Kidney (tissue), 14 donors: ENCODE measurements around the gene MACROD2. TPM values are rescaled to one million over a fixed set of nuclear protein-coding genes. Genes with fewer than 3 reads are reported as not detected.

ENCODE experiments used
- DNase-seq, 5 donors: peaks; one replicate each; pipeline ENCODE4 v3.0.0-alpha.2; 2013 to 2020
- FAIRE-seq: peaks from 2 replicates; lab custom pipeline; 2012; peaks lifted over from hg19 to GRCh38; lab: Jason Lieb, UNC
- H3K27ac ChIP-seq, 2 donors: one replicate each; pipeline ENCODE4 v1.7.0; 2013; ENCODE audit warnings: low read depth in 2 of 2, low read length in 2 of 2, inconsistent platforms in 1 of 2
- H3K27me3 ChIP-seq: one replicate; pipeline ENCODE4 v1.7.1; 2013; ENCODE audit warnings: low read length, inconsistent platforms; ENCODE audit not compliant: control insufficient read depth, insufficient read depth
- H3K36me3 ChIP-seq, 3 donors: one replicate each; pipeline versions ENCODE4 v1.7.0 to v1.7.1; 2013; ENCODE audit warnings: low read length in 3 of 3, control low read depth in 1 of 3, inconsistent platforms in 1 of 3; ENCODE audit not compliant: insufficient read depth in 3 of 3, control insufficient read depth in 2 of 3
- H3K4me1 ChIP-seq, 3 donors: one replicate each; pipeline versions ENCODE4 v1.7.0 to v1.7.1; 2013; ENCODE audit warnings: low read length in 3 of 3, inconsistent platforms in 1 of 3, low read depth in 1 of 3; ENCODE audit not compliant: control insufficient read depth in 2 of 3, insufficient read depth in 2 of 3
- H3K4me3 ChIP-seq, 3 donors: one replicate each; pipeline versions ENCODE4 v1.7.0 to v1.8.1; 2013; ENCODE audit warnings: low read length in 3 of 3, control low read depth in 1 of 3, inconsistent platforms in 1 of 3
- H3K9ac ChIP-seq, 3 donors: one replicate each; pipeline versions ENCODE4 v1.7.0 to v1.7.1; 2013; ENCODE audit warnings: low read length in 3 of 3, control low read depth in 1 of 3, inconsistent platforms in 1 of 3
- H3K9me3 ChIP-seq, 3 donors: one replicate each; pipeline versions ENCODE4 v1.7.0 to v1.7.1; 2013; ENCODE audit warnings: low read length in 3 of 3, control low read depth in 1 of 3, inconsistent platforms in 1 of 3; ENCODE audit not compliant: control insufficient read depth in 2 of 3, insufficient read depth in 1 of 3
- intact Hi-C: fragments of 100-400 bp; cut with DNase I; formaldehyde crosslinking; loops from one replicate; pipeline ENCODE4 v1.11.1; 2022
- polyA plus RNA-seq: library from polyadenylated mRNA; stranded (reverse); fragments of 350-450 nt; fragmentation: Illumina TruSeq; extraction: RNeasy Lipid Tissue Mini Kit (QIAGEN cat#74804); gene quantifications from one replicate; pipeline ENCODE4 v1.2.3, GENCODE V29; 2014; ENCODE audit warnings: low read depth, low replicate concordance; ENCODE audit not compliant: insufficient read depth
- total RNA-seq: library from RNA; stranded (reverse); fragmentation: NEBNext Ultra II Directional; extraction: Animal tissue kit (Norgen Biotek cat#: 25700); gene quantifications from one replicate; pipeline ENCODE4 v1.2.1, GENCODE V29; 2021
- TF ChIP-seq, protein P1 (sequence below): IDR thresholded peaks from 3 replicates; pipeline ENCODE4 v1.5.1; 2012; ENCODE audit warnings: mild to moderate bottlenecking, moderate library complexity, borderline replicate concordance; ENCODE audit not compliant: insufficient read depth; ENCODE audit errors: extremely low read depth
- donor health status: control.
- donor health status: control.
- donor health status: control.
- donor health status: control.
- donor health status: control.
- donor health status: DM: yes; HTN: yes; CAD: no.
- donor health status: Normal renal cell carcinoma (clear cell type).

MACROD2 gene
- total and polyA plus RNA-seq, 2 donors from 2014 or later, result 3.0 to 10.0 TPM

DNA sequence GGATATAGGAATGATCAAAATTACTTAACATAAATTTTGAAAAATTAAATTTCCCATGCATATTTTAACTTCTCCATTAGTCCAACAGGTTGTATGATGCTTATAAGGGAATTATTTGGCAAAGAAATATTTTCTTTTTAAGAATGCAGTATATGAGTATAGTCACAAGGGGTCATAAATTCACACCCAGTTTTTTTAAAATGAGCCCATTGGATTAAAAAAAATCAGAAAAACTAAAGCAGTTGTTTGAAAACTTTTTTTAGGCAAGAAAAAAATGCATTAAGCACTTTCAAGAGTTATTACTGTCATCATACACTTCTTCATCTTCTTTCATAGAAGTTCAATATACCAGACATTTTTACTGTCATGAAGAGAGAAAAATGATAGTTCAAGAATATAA is 746.3 kb downstream of the MACROD2 start:
- H3K4me1 ChIP-seq, result no peaks in the 10 kb centered on the region

GRCh38 chr20:14744723-14745122 is 749.4 kb downstream of the MACROD2 start:
- Histone ChIP-seq H3K4me1 (no peaks in the 10 kb centered on the region), H3K27me3 (no peaks in the 10 kb centered on the region), H3K36me3 (no peaks in the 10 kb centered on the region), H3K9me3 (no peaks in the 10 kb centered on the region), H3K4me3 (no peak overlapping the region), H3K27ac (no peak overlapping the region), H3K9ac (no peak overlapping the region)
- intact Hi-C loops, result no loop called here
- no peak for DNase-seq
- no peak for FAIRE-seq
- TF ChIP-seq, protein P1, sequence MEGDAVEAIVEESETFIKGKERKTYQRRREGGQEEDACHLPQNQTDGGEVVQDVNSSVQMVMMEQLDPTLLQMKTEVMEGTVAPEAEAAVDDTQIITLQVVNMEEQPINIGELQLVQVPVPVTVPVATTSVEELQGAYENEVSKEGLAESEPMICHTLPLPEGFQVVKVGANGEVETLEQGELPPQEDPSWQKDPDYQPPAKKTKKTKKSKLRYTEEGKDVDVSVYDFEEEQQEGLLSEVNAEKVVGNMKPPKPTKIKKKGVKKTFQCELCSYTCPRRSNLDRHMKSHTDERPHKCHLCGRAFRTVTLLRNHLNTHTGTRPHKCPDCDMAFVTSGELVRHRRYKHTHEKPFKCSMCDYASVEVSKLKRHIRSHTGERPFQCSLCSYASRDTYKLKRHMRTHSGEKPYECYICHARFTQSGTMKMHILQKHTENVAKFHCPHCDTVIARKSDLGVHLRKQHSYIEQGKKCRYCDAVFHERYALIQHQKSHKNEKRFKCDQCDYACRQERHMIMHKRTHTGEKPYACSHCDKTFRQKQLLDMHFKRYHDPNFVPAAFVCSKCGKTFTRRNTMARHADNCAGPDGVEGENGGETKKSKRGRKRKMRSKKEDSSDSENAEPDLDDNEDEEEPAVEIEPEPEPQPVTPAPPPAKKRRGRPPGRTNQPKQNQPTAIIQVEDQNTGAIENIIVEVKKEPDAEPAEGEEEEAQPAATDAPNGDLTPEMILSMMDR, result no peak

More for the DNA sequence above, 746.3 kb downstream of the MACROD2 start:
- FAIRE-seq (no peak), DNase-seq (no peak)
- Histone ChIP-seq H3K4me3 (no peak overlapping the region), H3K36me3 (no peaks in the 10 kb centered on the region), H3K9me3 (no peaks in the 10 kb centered on the region), H3K27ac (no peak overlapping the region), H3K9ac (no peak overlapping the region), H3K27me3 (no peaks in the 10 kb centered on the region)
- TF ChIP-seq, protein P1, result no peak
- intact Hi-C loops, result no loop called here

GRCh38 chr20:14745830-14746229 is 750.5 kb downstream of the MACROD2 start:
- FAIRE-seq (no peak), DNase-seq (peak in 2 of 5 donors; percentile 7 to 25)
- TF ChIP-seq, protein P1, result no peak
- Histone ChIP-seq H3K27me3 (no peaks in the 10 kb centered on the region), H3K9me3 (no peaks in the 10 kb centered on the region), H3K36me3 (no peaks in the 10 kb centered on the region), H3K27ac (no peak overlapping the region), H3K4me1 (no peaks in the 10 kb centered on the region), H3K9ac (no peak overlapping the region), H3K4me3 (no peak overlapping the region)
- intact Hi-C loops, result no loop called here

DNA sequence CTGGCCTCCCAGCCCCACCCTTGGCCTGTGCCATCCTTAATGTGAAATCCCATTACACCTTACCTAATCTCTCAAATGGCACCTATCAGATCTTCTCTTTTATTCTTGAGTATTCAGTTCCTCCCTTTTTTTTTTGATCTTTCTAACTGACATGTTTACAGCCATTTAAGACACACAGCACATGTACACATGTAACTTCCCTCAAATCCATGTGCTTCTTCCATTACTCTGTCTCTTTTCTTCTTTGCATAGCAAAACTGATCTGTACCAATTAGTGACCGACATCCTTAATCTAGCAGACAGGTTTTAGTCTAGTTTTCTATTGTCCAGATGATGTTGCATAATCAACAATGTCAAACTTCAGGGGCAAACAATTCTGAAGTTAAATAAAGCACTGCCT is 755.9 kb downstream of the MACROD2 start:
- no peak overlapping the region for H3K9ac ChIP-seq
- intact Hi-C loops, result no loop called here
- TF ChIP-seq, protein P1, result no peak
- no peaks in the 10 kb centered on the region for H3K36me3 ChIP-seq
- no peak overlapping the region for H3K4me3 ChIP-seq
- DNase-seq, result no peak
- FAIRE-seq, result no peak
- no peak overlapping the region for H3K27ac ChIP-seq
- no peaks in the 10 kb centered on the region for H3K9me3 ChIP-seq
- no peaks in the 10 kb centered on the region for H3K4me1 ChIP-seq
- no peaks in the 10 kb centered on the region for H3K27me3 ChIP-seq
